Right atrium auricular region (tissue), 2 donors: Measurements from ENCODE around the gene SCAPER. TPM values are rescaled to one million over a fixed set of nuclear protein-coding genes. Genes with fewer than 3 reads are reported as not detected.
A peak's percentile ranks its signal among the peaks of the same experiment; 100 is the strongest.

Source experiments
- DNase-seq: peaks from one replicate; pipeline ENCODE4 v3.0.0-alpha.2; 2019; ENCODE audit warnings: low spot score
- H3K27ac ChIP-seq, 2 donors: fragments of 200-600 bp; sonication (generic); 1 replicate in 1 of 2; 2 replicates in 1 of 2; pipeline ENCODE4 v1.5.1; 2016 to 2019
- H3K27me3 ChIP-seq, 2 donors: fragments of 200-600 bp; sonication (generic); one replicate each; pipeline versions ENCODE4 v1.5.1 to v1.6.0; 2017 to 2019
- H3K36me3 ChIP-seq: fragments of 200-600 bp; sonication (generic); one replicate; pipeline ENCODE4 v1.5.1; 2016
- H3K4me1 ChIP-seq, 2 donors: fragments of 200-600 bp; sonication (generic); one replicate each; pipeline versions ENCODE4 v1.5.1 to v1.6.0; 2017 to 2019
- H3K4me3 ChIP-seq, 2 donors: fragments of 200-600 bp; sonication (generic); 1 replicate in 1 of 2; 2 replicates in 1 of 2; pipeline ENCODE4 v1.5.1; 2017 to 2019; ENCODE audit warnings: mild to moderate bottlenecking in 1 of 2, moderate library complexity in 1 of 2
- H3K9me3 ChIP-seq, 2 donors: fragments of 200-600 bp; sonication (generic); one replicate each; pipeline ENCODE4 v1.5.1; 2019
- CTCF ChIP-seq, 2 donors: fragments of 200-600 bp; sonication (generic); IDR thresholded peaks; one replicate each; pipeline ENCODE4 v1.5.1; 2019; ENCODE audit warnings: antibody characterized with exemption in 2 of 2
- total RNA-seq, 2 donors: library from RNA; depleted of rRNA; stranded (reverse); fragments of >200 nt; gene quantifications; one replicate each; pipeline ENCODE4 v1.1.0, GENCODE V29; 2016

Gene SCAPER
- total RNA-seq, 2 donors from 2014 or later, result 20.5 to 52.3 TPM

- H3K36me3 ChIP-seq, result no peaks in the 10 kb centered on the region
- no peak overlapping the region for H3K27ac ChIP-seq
- no peak for DNase-seq
- H3K9me3 ChIP-seq, result no peaks in the 10 kb centered on the region
- H3K4me3 ChIP-seq, result no peak overlapping the region
- peaks cover 19 to 28% of the 10 kb centered on the region in 2 donors for H3K27me3 ChIP-seq
- TF ChIP-seq CTCF (IDR thresholded peaks at IDR 0.05), result no peak
- peaks cover 0 to 19% of the 10 kb centered on the region in 2 donors for H3K4me1 ChIP-seq
Observed at GRCh38 chr15:76349301-76350070, 555.7 kb downstream of the SCAPER start.

GRCh38 chr15:76347482-76348055, 557.6 kb downstream of the SCAPER start:
- Histone ChIP-seq H3K27ac (no peak overlapping the region), H3K4me1 (peaks cover 0 to 27% of the 10 kb centered on the region in 2 donors), H3K9me3 (no peaks in the 10 kb centered on the region), H3K4me3 (no peak overlapping the region), H3K36me3 (no peaks in the 10 kb centered on the region), H3K27me3 (peaks cover 36 to 47% of the 10 kb centered on the region in 2 donors)
- DNase-seq, result no peak
- no peak for TF ChIP-seq CTCF (IDR thresholded peaks at IDR 0.05)

- Histone ChIP-seq H3K4me1 (peaks cover 0 to 34% of the 10 kb centered on the region in 2 donors), H3K27ac (no peak overlapping the region), H3K27me3 (peaks cover 37 to 54% of the 10 kb centered on the region in 2 donors), H3K4me3 (peak overlapping the region in 1 of 2 donors; percentile 43), H3K36me3 (no peaks in the 10 kb centered on the region), H3K9me3 (no peaks in the 10 kb centered on the region)
- TF ChIP-seq CTCF (IDR thresholded peaks at IDR 0.05), result no peak
- DNase-seq, result no peak
Observed at GRCh38 chr15:76346669-76347481, 558.3 kb downstream of the SCAPER start.

GRCh38 chr15:76345880-76346668, 559.1 kb downstream of the SCAPER start:
- Histone ChIP-seq H3K9me3 (no peaks in the 10 kb centered on the region), H3K27ac (no peak overlapping the region), H3K36me3 (no peaks in the 10 kb centered on the region), H3K4me1 (peaks cover 0 to 42% of the 10 kb centered on the region in 2 donors), H3K27me3 (peaks cover 45 to 62% of the 10 kb centered on the region in 2 donors), H3K4me3 (peak overlapping the region in 1 of 2 donors; percentile 43)
- DNase-seq, result no peak
- no peak for TF ChIP-seq CTCF (IDR thresholded peaks at IDR 0.05)

- no peak for DNase-seq
- Histone ChIP-seq H3K4me1 (peaks cover 0 to 47% of the 10 kb centered on the region in 2 donors), H3K27me3 (peaks cover 51 to 68% of the 10 kb centered on the region in 2 donors), H3K36me3 (no peaks in the 10 kb centered on the region), H3K4me3 (no peak overlapping the region), H3K27ac (no peak overlapping the region), H3K9me3 (no peaks in the 10 kb centered on the region)
- no peak for TF ChIP-seq CTCF (IDR thresholded peaks at IDR 0.05)
Observed at GRCh38 chr15:76345583-76345879, 559.6 kb downstream of the SCAPER start.
